Measurements from ENCODE around the gene ABCA2.

DNA sequence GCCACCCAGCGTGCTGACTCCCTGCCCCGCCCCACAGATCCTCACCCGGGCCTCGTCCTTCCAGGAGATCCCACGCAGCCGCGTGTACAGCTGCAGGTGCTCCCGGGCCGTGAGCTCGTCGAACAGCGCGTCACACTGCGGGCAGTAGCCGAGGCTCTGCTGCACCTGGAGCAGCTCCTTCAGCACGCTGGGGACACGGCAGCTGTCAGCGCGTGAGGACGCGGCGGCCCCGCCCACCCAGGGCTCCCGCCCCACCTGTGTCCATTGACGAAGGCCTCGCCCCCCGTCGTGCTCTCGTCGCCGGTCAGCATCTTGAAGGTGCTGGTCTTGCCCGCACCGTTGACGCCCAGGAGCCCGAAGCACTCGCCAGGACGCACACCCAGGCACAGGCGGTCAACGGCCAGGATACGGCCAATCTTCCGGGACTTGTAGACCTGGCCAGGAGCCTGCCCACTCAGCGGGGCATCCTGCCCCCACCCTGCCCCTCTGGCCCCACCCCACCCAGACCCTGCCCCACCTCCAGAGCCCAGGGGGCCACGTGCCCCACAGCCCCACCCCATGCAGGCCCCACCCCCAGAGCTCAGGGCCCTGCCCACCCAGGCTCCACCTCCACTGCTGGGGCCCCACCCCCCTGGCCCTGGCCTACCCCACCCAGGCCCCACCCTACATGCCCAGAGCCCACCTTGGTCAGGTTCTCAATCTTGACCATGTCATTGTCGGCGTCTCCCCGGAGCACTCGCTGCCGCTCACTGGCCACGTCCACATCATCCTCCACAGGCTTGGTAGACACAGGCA is 17.9 kb downstream of the ABCA2 start:
- TF ChIP-seq, protein P1, sequence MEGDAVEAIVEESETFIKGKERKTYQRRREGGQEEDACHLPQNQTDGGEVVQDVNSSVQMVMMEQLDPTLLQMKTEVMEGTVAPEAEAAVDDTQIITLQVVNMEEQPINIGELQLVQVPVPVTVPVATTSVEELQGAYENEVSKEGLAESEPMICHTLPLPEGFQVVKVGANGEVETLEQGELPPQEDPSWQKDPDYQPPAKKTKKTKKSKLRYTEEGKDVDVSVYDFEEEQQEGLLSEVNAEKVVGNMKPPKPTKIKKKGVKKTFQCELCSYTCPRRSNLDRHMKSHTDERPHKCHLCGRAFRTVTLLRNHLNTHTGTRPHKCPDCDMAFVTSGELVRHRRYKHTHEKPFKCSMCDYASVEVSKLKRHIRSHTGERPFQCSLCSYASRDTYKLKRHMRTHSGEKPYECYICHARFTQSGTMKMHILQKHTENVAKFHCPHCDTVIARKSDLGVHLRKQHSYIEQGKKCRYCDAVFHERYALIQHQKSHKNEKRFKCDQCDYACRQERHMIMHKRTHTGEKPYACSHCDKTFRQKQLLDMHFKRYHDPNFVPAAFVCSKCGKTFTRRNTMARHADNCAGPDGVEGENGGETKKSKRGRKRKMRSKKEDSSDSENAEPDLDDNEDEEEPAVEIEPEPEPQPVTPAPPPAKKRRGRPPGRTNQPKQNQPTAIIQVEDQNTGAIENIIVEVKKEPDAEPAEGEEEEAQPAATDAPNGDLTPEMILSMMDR (IDR thresholded peaks at IDR 0.05; ENCODE audit: low read length): no peak
- TF ChIP-seq EZH2 (IDR thresholded peaks at IDR 0.05; ENCODE audit: borderline replicate concordance, low read length): no peak
